Glomerular visceral epithelial cell (primary cell): ENCODE results near the gene SLC48A1.

ENCODE experiments used
- DNase-seq: peaks from one replicate; pipeline ENCODE4 v3.0.0-alpha.2; 2016; ENCODE audit errors: extremely low spot score

Gene SLC48A1

DNA sequence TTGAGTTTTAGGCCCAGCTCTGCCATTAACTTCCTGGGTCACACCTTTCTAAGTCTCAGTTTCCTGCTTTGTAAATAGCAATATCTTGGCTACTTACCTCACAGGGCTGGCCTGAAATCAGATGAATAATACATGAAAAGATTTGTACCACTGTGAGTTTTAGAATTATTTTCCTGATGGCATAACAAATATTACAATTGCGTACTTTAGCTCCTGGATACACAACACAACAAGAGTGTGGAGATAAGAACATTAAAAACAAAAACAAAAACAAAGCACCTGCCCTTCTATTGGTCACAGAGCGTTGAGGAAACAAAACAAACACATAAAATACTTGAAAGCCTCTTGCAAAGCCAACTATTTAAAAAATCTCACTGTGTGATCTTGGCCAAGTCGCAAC is 51.6 kb downstream of the SLC48A1 start:
- DNase-seq: no peak

GRCh38 chr12:47825173-47825639 is 52.2 kb downstream of the SLC48A1 start:
- DNase-seq: no peak

- DNase-seq: no peak
Observed at GRCh38 chr12:47828008-47828975, 55.3 kb downstream of the SLC48A1 start.

GRCh38 chr12:47828976-47829482 is 56.0 kb downstream of the SLC48A1 start:
- DNase-seq: peak; percentile 65

- DNase-seq: no peak
Observed at GRCh38 chr12:47829584-47829983, 56.5 kb downstream of the SLC48A1 start.
